PC-9 (cell line): ENCODE data around the gene MICA. TPM values are rescaled to one million over a fixed set of nuclear protein-coding genes. Genes with fewer than 3 reads are reported as not detected.

Experiments used
- BruUV-seq: library from RNA; stranded (reverse); fragments of 400-500 nt; replicated peaks from 2 replicates; lab custom pipeline; 2021; lab: Mats Ljungman, UMichigan
- CTCF ChIA-PET: fragments of 300-600 bp; sonication (Branson Sonifier 250); formaldehyde crosslinking; loops from one replicate; lab custom pipeline; 2022; ENCODE audit warnings: antibody characterized with exemption; lab: Charles Lee
- POLR2A ChIA-PET: fragments of 300-600 bp; sonication (Branson Sonifier 250); formaldehyde crosslinking; loops from one replicate; lab custom pipeline; 2022; ENCODE audit warnings: antibody characterized with exemption; ENCODE audit not compliant: unreplicated experiment; lab: Charles Lee
- DNase-seq, 2 experiments: peaks; one replicate each; pipeline versions ENCODE4 v3.0.0 to v3.0.0-alpha.2; 2015 to 2022; ENCODE audit warnings: mixed read lengths in 1 of 2
- H2AFZ ChIP-seq: fragments of 200-600 bp; sonication (generic); 2 replicates; pipeline ENCODE4 v1.8.1; 2017; ENCODE audit warnings: antibody characterized with exemption
- H3F3A ChIP-seq: fragments of 200-600 bp; sonication (generic); 2 replicates; pipeline ENCODE4 v1.8.1; 2017; ENCODE audit warnings: antibody characterized with exemption, mild to moderate bottlenecking, low read depth; ENCODE audit not compliant: insufficient read depth
- H3K27ac ChIP-seq: fragments of 200-600 bp; sonication (generic); 2 replicates; pipeline ENCODE4 v1.6.1; 2016; ENCODE audit warnings: mixed run types
- H3K27me3 ChIP-seq: fragments of 200-600 bp; sonication (generic); 2 replicates; pipeline ENCODE4 v1.6.1; 2016; ENCODE audit warnings: low read depth, mixed run types; ENCODE audit not compliant: insufficient read depth
- H3K36me3 ChIP-seq: fragments of 200-600 bp; sonication (generic); 2 replicates; pipeline ENCODE4 v1.6.1; 2016; ENCODE audit warnings: low read depth, mixed run types
- H3K4me1 ChIP-seq: fragments of 200-600 bp; sonication (generic); replicated peaks from 2 replicates; pipeline ENCODE4 v1.6.1; 2016; ENCODE audit warnings: mixed run types; ENCODE audit not compliant: insufficient read depth
- H3K4me2 ChIP-seq: fragments of 200-600 bp; sonication (generic); 2 replicates; pipeline ENCODE4 v1.6.1; 2017; ENCODE audit warnings: mixed run types
- H3K4me3 ChIP-seq: fragments of 200-600 bp; sonication (generic); 2 replicates; pipeline ENCODE4 v1.6.1; 2016; ENCODE audit warnings: mixed run types
- H3K79me2 ChIP-seq: fragments of 200-600 bp; sonication (generic); 2 replicates; pipeline ENCODE4 v1.6.1; 2017; ENCODE audit warnings: low read depth, mixed run types
- H3K9me2 ChIP-seq: fragments of 200-600 bp; sonication (generic); 2 replicates; pipeline ENCODE4 v1.8.1; 2017; ENCODE audit warnings: mild to moderate bottlenecking; ENCODE audit not compliant: insufficient read depth
- H3K9me3 ChIP-seq: fragments of 200-600 bp; sonication (generic); 2 replicates; pipeline ENCODE4 v1.8.1; 2016; ENCODE audit warnings: low read depth; ENCODE audit not compliant: insufficient read depth
- H4K20me1 ChIP-seq: fragments of 200-600 bp; sonication (generic); 2 replicates; pipeline ENCODE4 v1.8.1; 2017; ENCODE audit not compliant: insufficient read depth
- EZH2 ChIP-seq: fragments of 200-600 bp; sonication (generic); IDR thresholded peaks from 2 replicates; pipeline ENCODE4 v1.8.0; 2017; ENCODE audit warnings: antibody characterized with exemption, low read depth
- intact Hi-C: fragments of 100-400 bp; cut with micrococcal nuclease; formaldehyde crosslinking; loops from one replicate; pipeline ENCODE4 v1.10.0; 2022; ENCODE audit not compliant: unreplicated experiment
- total RNA-seq: library from RNA; stranded (reverse); gene quantifications from 2 replicates; pipeline ENCODE4 v1.2.3, GENCODE V29; 2021
- TF ChIP-seq, protein P1 (sequence below): fragments of 200-600 bp; sonication (generic); conservative IDR thresholded peaks from 2 replicates; pipeline ENCODE4 v1.6.1; 2017; ENCODE audit warnings: mixed run types, antibody characterized with exemption, mild to moderate bottlenecking, moderate library complexity

The MICA gene
- total RNA-seq, 1 experiment from 2014 or later: 13.5 TPM

DNA sequence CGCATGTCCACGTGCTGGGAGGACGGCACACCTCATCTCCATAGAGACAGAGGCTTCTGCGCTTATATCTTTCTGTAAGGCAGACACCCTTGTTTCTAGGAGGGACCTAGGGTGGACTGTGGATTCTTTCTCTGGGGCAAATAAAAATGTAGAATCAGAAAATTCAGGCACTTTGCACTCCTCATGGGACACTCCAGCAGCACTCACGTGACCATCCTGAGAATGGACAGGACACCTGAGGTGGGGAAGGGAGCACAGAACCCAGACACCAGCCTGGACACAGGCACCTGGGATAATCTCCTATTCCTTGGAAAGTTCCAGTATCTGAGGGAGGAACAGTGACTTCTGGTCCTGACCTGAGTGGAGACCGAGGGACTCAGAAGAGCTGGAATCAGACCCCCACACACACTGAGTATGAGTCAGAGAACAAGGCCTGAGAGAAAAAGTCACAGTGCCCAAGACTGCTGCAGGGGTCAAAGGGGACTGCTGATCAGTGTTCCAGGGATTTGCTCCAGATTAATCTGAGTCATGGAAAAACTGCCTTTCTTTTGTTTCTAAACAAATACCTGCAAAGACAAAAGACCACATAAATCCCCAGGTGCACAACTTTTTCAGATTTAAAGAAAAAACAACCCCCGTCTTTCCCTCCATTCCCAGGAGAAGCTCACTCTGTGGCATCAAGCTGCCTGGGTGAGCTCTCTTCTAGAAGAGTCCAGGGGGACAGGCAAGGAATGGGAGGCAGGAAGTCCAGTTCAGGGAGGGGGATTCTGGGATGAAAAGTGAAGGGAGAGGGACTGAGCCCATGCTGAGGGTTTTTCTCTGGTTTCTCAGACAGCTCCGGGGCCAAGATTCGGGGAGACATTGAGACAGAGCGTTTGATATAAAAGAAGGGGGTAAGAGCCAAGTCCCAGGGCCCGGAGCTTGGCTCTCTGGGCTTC, 58.9 kb downstream of the MICA start:
- H3K4me3 ChIP-seq: peak overlapping the region; percentile 59; the same call in 1 of the 2 replicates
- ChIA-PET POLR2A (interaction anchor here (0.5 to 0.7 kb wide), 11 partner anchors 11 to 848 kb away, joined by 3 to 8 read pairs (median 5); partner anchors contain the start of genes MICB, NELFE, SKIC2 and TCF19), CTCF (interaction anchor here (0.6 kb wide), 3 partner anchors 20 to 1193 kb away, joined by 4 to 8 read pairs (median 5); partner anchors contain the start of gene MICA)
- no peak overlapping the region for H3K27ac ChIP-seq
- no peaks in the 10 kb centered on the region for H4K20me1 ChIP-seq
- H3K36me3 ChIP-seq: no peaks in the 10 kb centered on the region
- intact Hi-C loops: no loop called here
- no peaks in the 10 kb centered on the region for H3K9me2 ChIP-seq
- peak overlapping the region; percentile 72 for H3K4me2 ChIP-seq
- no peak for DNase-seq
- peaks cover 6% of the 10 kb centered on the region; the same call in 1 of the 2 replicates for H3K4me1 ChIP-seq
- no peaks in the 10 kb centered on the region for H3K9me3 ChIP-seq
- H2AFZ ChIP-seq: peak overlapping the region; percentile 77
- TSS peak; percentile 44 for BruUV-seq
- TF ChIP-seq, protein P1, sequence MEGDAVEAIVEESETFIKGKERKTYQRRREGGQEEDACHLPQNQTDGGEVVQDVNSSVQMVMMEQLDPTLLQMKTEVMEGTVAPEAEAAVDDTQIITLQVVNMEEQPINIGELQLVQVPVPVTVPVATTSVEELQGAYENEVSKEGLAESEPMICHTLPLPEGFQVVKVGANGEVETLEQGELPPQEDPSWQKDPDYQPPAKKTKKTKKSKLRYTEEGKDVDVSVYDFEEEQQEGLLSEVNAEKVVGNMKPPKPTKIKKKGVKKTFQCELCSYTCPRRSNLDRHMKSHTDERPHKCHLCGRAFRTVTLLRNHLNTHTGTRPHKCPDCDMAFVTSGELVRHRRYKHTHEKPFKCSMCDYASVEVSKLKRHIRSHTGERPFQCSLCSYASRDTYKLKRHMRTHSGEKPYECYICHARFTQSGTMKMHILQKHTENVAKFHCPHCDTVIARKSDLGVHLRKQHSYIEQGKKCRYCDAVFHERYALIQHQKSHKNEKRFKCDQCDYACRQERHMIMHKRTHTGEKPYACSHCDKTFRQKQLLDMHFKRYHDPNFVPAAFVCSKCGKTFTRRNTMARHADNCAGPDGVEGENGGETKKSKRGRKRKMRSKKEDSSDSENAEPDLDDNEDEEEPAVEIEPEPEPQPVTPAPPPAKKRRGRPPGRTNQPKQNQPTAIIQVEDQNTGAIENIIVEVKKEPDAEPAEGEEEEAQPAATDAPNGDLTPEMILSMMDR: no peak
- TF ChIP-seq EZH2: no peak
- H3F3A ChIP-seq: no peaks in the 10 kb centered on the region
- no peaks in the 10 kb centered on the region for H3K27me3 ChIP-seq
- no peaks in the 10 kb centered on the region for H3K79me2 ChIP-seq

DNA sequence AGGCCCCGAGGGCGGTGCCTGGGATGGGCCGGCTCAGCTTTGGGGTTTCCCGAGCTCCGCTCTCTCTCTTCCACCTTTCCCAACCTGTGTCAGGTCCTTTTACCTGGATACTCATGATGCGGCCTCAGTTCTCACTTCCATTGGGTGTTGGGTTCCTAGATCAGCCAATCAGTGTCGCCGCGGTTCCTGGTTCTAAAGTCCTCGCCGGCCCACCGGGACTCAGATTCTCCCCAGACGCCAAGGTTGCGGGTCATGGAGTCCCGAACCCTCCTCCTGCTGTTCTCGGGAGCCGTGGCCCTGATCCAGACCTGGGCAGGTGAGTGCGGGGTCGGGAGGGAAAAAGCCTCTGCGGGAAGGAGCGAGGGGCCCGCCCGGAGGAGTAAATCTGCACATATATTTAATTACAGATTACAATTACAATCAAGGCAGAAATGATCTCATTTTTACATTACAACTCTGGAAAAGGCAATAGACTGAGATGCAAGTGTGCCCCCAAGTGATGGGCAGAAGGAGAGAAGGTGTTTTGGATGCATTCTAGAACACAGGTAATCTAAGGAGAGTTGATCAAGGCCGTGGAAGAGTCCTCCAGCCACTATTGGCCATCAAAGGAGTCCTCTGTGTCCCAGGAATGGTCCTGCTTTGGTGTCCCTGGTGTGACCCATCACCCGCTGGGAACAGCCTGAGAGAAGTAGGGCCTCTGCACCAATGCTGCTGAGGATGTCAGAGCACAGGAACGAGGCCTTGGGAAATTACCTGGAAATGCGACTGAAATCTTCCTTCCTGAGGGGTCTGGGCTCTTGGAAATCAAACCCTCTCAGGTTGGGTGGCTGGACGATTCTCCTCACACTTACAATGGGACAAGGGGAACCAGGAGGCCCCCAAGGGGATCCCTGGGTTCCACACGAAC, 59.8 kb downstream of the MICA start:
- H3K4me1 ChIP-seq: peaks cover 6% of the 10 kb centered on the region; the same call in 1 of the 2 replicates
- peak overlapping the region; percentile 72 for H3K4me2 ChIP-seq
- H3K9me3 ChIP-seq: no peaks in the 10 kb centered on the region
- H3F3A ChIP-seq: no peaks in the 10 kb centered on the region
- no peak overlapping the region for H3K27ac ChIP-seq
- TSS peak; percentile 77 for BruUV-seq
- H3K36me3 ChIP-seq: no peaks in the 10 kb centered on the region
- H4K20me1 ChIP-seq: no peaks in the 10 kb centered on the region
- peak overlapping the region; percentile 59 for H3K4me3 ChIP-seq
- DNase-seq: peak; percentile 70 to 88
- H3K27me3 ChIP-seq: peaks cover 3% of the 10 kb centered on the region; the same call in 1 of the 2 replicates
- ChIA-PET CTCF (interaction anchor here (0.6 kb wide), 2 partner anchors 21 to 1194 kb away, joined by 4 to 8 read pairs; no protein-coding TSS in a partner anchor), POLR2A (interaction anchor here (0.5 to 0.7 kb wide), 11 partner anchors 11 to 849 kb away, joined by 3 to 8 read pairs (median 5); partner anchors contain the start of genes MICB, NELFE, SKIC2 and TCF19)
- no peak for TF ChIP-seq EZH2
- TF ChIP-seq, protein P1: no peak
- H2AFZ ChIP-seq: peak overlapping the region; percentile 77
- intact Hi-C loops: no loop called here
- H3K79me2 ChIP-seq: no peaks in the 10 kb centered on the region
- H3K9me2 ChIP-seq: no peaks in the 10 kb centered on the region
